DMS53 (cell line): Measurements from ENCODE around the gene CTCF.

Source experiments
- DNase-seq: peaks from one replicate; lab custom pipeline; 2025; lab: John Stamatoyannopoulos, UW

CTCF gene

GRCh38 chr16:67653128-67653788, 90.9 kb downstream of the CTCF start:
- DNase-seq = peak; percentile 40

- DNase-seq = no peak
Measured at GRCh38 chr16:67653789-67654402, 91.6 kb downstream of the CTCF start.

GRCh38 chr16:67654403-67654911, 92.1 kb downstream of the CTCF start:
- no peak for DNase-seq

GRCh38 chr16:67655363-67655762, 93.0 kb downstream of the CTCF start:
- DNase-seq = no peak

GRCh38 chr16:67656344-67657016, 94.2 kb downstream of the CTCF start:
- DNase-seq = no peak

GRCh38 chr16:67657017-67657608, 94.8 kb downstream of the CTCF start:
- DNase-seq = no peak

- DNase-seq = no peak
Measured at GRCh38 chr16:67657751-67658518, 95.6 kb downstream of the CTCF start.

- peak; percentile 36 for DNase-seq
Measured at GRCh38 chr16:67658849-67659674, 96.7 kb downstream of the CTCF start.

- DNase-seq = peak; percentile 94
Measured at GRCh38 chr16:67659675-67660563, 97.6 kb downstream of the CTCF start, which contains the start of gene ACD. ACD (minus strand) TSS chr16:67660260; CDS start chr16:67660220, 40 bp downstream.

- DNase-seq = peak; percentile 98
Measured at GRCh38 chr16:67660564-67661028, 98.3 kb downstream of the CTCF start, which contains the start of gene PARD6A. PARD6A (plus strand) TSS chr16:67660960; CDS start chr16:67661039, 79 bp downstream.

GRCh38 chr16:67661101-67661761, 98.9 kb downstream of the CTCF start:
- DNase-seq = peak; percentile 76

- no peak for DNase-seq
Measured at GRCh38 chr16:67661886-67662652, 99.7 kb downstream of the CTCF start.

- DNase-seq = no peak
Measured at GRCh38 chr16:67662653-67663010, 100.3 kb downstream of the CTCF start.

- DNase-seq = peak; percentile 49
Measured at GRCh38 chr16:67663151-67663876, 101.0 kb downstream of the CTCF start.

GRCh38 chr16:67663877-67664222, 101.5 kb downstream of the CTCF start:
- no peak for DNase-seq

GRCh38 chr16:67664258-67664657, 101.9 kb downstream of the CTCF start:
- DNase-seq = no peak

GRCh38 chr16:67664871-67665270, 102.5 kb downstream of the CTCF start:
- DNase-seq = no peak

- no peak for DNase-seq
Measured at GRCh38 chr16:67665598-67665997, 103.3 kb downstream of the CTCF start.
